Hepatic stellate cell (primary cell): ENCODE measurements around the gene TRIM54.
"Not testable (repeated sequence)": the region's sequence is repeated elsewhere in the genome, so short reads cannot be mapped to it uniquely, and the experiment has no call there.

Source experiments
- DNase-seq: peaks from one replicate; pipeline ENCODE4 v3.0.0; 2011; ENCODE audit warnings: low spot score

The TRIM54 gene

DNA sequence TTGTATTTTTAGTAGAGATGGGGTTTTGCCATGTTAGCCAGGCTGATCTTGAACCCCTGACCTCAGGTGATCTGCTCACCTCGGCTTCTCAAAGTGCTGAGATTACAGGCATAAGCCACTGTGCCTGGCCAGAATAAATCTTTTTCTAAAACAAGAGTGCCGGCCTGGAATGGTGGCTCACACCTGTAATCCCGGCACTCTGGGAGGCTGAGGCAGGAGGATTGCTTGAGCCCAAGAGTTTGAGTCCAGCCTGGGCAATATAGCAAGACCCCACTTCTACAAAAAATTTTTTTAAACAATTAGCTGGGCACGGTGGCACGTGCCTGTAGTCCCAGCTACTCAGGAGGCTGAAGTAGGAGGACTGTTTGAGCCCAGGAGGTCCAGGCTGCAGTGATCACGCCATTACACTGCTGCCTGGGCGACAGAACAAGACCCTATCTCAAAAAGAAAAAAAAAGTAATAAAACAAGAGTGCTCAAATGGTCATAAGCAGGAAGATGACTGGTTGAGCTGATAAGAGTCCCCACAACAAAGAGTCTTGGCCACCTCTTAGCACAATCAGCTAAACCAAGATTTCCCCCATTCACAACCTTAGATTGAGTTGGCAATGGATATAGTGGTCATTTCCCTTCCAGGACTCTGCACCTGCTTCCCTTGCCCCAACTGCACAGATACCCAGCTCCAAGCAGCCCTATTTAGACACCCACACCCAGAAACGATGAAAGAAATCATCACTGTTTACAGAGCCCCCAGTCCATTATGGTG is 31.8 kb downstream of the TRIM54 start:
- no peak for DNase-seq

DNA sequence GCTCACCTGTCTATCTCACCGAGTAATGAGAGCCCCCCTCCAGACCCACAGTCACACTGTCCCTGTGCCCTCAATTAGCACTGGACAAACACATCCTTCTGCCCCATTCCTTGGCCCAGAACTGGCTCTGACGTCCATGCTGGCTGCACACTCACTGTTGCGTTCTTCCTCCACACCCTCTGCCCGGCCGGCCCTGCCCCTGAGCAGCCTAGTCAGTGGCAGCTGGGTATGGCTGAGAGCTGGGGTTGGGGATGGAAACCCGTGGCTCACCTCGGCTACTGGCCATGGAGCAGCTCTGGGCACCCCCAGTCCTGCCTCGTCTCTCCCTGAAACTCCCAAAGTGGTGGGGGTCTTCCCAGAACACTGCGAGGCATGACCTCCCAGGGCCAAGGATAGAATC is 32.5 kb downstream of the TRIM54 start:
- DNase-seq = no peak

DNA sequence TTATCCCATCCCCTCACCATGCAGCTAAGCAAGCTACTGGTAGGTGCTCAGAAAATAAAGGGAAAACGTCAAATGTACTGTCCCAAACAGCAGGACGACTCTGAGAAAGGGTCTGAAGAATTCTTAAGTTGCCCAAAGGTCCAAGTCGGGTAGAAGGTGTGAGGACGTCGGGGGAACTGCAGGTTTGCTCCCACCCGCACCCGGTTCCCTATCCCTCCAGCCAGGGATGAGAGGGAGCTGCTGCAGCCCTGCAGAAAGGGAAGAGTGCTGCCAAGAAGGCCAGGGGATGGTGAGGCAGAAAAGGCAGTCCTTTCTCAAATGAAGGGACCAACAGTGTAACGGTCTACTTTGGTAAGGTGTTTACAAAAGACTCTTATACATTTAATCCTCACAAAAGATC is 32.9 kb downstream of the TRIM54 start:
- DNase-seq = no peak

DNA sequence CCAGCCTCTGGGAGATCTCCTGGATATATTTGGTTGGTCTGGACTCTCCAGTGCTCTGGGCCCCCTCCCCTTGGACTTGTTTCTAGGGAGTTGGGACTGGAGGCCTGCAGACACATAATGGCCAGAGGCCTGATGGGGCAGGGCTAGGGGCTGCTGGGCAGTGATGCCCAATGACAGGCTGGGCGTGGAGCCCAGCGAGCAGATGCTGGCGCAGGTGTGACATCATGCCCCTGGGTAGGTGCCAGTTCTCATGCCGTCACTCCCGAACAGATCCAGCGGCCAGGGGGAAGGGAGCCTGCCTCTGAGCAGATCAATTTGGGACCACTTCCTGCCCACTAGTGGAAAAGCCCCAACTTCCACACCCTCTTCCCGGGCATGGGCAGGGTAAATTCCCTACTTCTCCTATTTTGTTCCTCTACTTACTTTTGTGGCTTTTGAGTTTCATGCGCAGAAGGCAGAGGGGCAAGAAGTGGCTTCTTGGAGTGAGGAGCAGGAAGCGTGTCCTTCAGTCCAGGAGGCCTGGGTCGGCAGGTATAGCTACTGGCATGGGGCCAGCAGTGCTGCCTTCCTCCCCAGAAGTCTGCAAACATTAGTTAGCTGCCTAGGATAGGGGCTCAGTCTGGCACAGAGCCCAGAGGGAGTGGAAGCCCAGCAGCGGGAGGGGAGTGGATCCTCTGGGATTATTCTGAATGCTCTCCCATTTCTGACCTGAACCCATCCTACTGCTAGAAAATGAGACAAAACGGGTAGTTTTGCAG is 34.6 kb downstream of the TRIM54 start:
- no peak for DNase-seq

DNA sequence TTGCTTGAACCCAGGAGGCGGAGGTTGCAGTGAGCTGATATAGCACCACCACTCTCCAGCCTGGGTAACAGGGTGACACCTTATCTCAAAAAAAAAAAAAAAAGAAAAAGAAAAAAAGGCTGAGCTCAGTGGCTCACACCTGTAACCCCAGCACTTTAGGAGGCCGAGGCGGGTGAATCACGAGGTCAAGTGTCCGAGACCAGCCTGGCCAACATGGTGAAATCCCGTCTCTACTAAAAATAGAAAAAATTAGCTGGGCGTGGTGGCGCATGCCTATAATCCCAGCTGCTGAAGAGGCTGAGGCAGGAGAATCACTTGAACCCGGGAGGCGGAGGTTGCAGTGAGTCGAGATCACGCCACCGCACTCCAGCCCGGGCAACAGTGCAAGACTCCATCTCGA is 37.6 kb downstream of the TRIM54 start:
- not testable (repeated sequence) for DNase-seq

DNA sequence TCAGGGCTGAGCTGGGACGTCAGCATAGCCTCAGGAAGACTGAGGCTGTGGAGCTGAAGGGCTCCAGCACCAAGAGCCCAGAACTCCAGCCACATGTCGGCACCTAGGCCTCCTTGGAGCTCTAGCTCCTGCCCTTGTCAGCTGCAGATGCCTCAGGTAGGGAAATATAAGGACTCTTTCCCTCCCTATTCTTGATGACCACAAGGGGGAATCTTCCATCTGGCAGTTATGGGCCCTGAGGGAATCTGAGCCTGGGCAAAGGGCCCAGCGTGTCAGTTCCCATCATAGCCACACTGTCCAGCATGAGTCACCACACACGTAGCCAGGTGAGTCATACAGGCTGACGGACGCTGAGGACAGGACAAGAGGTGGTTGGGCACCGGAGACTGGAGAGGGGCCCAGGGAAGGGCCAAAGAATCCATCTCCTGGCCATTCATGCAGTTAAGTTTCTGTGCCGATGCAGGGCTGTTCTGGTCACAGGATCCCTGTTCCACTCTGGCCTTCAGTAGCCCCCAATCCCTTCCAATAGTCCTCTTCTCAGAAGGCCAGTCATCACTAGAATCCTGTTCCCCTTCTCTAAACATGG is 38.8 kb downstream of the TRIM54 start:
- DNase-seq = peak; percentile 93

DNA sequence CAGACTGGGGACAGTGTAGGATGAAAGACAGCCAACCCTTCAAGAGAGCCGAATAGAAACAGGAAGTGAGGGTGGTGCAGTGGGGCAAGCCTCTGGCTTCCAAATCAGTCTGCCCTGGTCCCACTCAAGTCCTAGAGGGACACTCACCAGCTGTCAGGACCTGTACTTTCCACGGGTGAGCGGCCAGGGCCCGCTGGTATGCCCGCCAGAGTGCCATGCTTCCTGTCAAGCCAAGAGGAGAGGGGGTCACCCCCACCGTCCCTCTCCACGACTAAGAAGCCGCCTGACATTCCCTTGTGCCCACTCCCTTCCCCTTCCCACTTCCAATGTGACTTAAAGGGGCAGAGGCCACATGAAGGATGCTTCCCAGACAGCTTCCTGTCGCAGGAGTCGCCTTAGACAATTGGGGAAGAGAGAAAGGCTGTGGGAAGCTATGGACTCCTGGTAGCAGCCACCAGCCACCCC is 40.1 kb downstream of the TRIM54 start:
- DNase-seq = no peak

DNA sequence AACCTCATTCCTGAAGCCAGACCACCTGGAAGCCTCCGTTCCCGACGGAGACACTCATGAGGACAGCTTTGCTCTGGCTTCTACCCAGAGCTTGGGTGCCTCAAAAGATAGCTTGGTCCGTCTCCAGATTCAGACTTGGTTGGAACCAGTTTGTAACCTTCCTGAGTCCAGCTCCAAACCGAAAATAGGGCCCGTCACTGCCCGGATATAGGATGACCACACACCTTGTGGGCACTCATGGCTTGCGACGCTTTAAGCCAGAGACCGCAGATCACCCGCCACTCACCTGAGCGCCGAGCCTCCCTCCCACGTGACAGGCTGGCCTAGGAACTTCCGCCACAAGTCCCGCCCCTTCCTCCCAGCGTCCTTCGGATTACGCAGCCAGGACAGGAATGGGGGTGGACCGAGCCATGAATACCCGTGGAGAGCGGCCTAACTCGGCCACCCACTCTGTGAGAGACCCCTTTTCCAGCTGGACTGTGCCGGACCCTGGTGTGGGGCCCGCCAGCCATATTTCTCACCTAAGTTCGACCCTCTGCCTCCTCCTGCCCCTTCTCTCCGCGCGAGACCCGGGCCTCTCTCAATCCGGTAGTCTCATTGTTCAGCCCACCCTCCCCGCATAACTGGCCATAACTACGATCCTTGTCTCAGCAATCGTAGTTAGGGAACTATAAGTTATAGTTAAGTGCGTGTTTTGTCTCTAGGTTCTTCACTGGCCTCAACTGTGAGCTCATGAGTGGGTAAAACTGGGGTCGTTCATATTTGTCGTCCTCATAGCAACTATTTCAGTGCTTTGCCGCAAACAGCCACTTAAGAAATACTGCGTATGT is 40.8 kb downstream of the TRIM54 start, which contains the start of gene MPV17:
Gene MPV17, minus strand, starts transcription at position 332 of the 830 bp plus-strand sequence. CDS start 580 bp downstream, outside the sequence.
- DNase-seq = peak; percentile 97

DNA sequence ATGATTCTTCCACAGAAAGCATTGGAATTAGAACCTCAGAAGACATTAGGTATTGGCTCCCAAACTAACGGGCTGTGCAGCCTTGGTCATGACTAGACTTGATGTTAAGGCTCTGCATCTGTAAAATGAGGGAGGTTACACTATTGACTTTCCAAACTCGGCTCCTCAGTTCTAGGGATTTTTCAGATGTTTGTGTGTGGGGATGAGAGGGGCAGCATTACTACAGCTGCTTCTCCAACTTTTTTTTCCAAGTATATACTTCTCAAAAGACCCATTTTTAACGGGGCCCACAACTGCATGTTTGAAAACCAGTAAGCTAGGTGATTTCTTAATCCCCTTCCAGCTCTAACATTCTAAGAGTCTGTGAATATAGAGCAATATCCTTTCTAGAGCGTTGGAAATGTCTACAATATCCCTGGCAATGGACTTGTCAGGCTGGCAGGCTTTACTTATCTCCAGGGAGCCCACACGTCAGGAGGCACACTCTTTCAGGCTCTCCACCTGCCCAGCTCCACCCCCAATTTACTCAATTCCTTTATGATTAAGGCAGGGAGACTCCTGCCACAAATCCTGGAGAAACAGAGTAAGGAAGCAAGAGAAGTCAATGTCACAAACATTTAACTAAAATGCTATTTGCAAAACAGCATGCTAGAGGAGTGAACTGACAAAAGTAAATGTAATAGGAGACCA is 41.5 kb downstream of the TRIM54 start:
- no peak for DNase-seq

DNA sequence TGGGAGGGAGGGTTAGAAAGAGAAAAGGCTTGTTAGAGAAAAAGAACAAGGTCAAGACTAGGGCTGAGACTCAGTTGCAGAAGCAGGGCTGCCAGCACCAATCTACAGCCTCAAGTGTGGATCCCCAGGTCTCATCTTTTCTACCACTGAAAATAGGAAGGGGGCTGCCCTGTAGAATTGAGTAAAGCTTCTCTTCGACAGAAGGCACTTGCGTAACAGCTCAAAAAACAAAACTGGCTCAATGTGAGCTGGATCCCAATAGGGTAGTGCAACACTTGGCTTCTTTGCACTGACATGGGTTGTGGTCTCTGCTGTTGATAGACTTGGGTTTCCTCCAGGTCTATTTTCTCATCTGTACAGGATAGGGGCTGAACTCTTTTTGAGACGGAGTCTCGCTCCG is 42.5 kb downstream of the TRIM54 start:
- DNase-seq = no peak

DNA sequence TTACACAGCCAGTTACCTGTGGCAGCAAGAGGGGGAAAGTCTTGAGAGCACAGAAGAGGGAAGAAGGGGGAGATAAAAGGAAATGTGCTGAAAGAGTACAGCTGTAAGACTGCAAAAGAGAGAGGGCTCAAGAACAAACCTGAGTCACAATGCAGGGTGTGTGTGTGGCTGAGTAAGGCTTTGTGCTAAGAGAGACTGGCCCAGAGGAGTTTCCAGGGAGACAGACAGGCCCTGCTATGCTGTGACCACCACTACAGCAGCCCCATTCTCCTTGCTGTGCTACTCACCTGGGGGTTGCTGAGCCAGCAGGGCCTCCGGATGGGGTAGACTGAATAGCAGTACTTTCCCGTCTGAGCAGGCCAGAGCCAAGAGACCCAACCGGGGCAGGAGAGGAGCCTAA is 53.1 kb downstream of the TRIM54 start:
- DNase-seq = no peak

DNA sequence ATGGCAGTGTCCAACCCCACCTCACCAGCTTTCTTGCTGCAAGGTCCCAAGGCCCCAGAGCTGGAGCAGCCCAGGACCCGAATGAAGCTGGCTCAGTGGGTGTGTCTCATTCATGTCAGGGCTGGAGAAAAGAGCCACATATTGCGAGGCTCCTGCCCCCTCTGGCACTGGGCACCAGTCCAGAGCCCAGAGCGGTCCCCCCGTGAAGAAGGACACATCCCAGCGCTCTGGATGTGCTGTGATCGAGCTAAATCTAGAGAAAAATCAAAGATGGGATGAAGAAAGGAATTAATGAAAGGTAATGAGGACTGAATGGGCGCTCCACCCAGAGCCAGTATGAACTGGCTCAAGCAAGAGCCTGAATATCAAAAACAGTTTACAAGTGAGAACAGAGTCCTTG is 53.9 kb downstream of the TRIM54 start:
- DNase-seq = no peak

DNA sequence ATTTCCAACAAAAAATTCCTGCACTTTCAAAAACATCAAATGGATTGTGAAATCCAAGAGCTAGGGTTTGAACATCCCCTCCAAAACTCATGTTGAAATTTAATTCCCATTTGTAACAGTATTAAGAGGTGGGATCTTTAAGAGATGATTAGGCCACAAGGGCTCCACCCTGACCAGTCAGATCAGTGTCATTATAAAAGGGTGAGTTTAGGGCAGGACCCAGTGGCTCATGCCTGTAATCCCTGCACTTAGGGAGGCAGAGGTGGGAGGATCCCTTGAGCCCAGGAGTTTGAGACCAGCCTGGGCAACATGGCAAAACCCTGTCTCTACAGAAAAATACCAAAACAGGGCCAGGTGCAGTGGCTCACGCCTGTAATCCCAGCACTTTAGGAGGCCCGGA is 65.4 kb downstream of the TRIM54 start:
- DNase-seq = no peak

DNA sequence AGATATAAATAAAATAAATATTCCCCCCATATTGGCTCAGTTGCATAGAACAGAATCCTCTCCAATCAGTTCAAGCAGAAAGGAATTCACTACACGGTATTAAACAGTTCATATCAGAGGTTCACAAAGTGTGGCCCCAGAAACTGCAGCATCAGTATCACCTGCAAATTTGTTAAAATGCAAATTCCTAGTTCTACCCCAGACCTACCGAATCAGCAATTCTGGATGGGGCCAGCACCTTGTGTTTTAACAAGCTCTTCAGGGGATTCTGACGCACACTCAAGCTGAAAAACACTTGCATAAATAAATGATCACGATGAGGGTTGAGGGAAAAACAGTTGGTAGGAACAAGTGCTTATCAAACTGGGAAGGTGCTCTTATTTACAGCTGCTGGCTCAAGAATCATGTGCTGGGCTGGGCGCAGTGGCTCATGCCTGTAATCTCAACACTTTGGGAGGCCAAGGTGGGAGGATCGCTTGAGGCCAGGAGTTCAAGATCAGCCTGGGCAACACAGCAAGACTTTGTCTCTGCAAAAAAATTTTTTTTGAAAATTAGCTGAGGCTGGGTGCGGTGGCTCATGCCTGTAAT is 68.0 kb downstream of the TRIM54 start:
- DNase-seq = no peak

DNA sequence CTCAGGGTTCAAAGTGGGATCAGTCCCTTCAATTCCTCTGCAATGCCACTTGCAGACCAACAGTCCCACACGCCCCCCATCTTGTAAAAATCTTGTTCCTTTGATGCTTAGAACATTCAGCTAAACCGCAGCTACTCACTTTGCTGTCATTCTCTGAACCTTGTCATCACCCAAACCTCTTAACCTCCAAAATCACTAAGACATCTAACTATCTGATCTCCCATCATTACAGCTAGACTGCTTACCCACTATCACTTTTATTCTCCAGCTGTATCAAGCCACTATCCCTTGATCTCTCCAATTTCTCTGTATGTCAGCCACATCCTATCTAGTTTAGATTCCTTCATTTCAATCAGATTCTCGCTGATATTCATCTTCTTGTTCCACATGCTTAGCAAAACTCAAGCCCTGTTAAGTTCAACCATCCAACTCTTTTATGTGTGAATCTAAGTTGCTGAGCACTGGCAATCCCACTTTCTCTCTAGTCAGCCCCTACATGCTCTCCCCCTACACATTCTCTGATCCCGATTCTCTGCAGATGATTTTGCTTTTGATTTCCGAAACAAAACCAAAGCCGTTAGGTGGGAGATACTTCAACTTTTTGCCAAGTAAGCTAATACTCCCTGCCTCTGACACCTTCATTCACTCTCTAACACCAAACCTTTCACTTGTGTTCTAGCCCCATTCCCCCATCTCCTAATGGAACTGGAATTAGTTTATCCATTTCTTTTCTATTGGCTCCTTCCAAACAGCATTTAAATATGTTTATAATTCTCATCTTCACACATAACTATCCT is 69.8 kb downstream of the TRIM54 start:
- DNase-seq = no peak

DNA sequence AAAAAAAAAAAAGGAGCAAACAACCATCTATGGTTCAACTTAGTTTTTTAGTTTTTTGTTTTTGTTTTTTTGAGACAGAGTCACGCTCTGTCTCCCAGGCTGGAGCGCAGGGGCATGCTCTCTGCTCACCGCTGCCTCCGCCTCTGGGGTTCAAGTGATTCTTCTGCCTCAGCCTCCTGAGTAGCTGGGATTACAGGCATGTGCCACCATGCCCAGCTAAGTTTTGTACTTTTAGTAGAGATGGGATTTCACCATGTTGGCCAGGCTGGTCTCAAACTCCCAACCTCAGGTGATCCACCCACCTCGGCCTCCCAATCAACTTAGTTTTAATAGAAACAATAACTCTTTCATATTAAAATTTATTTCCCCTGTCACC is 71.1 kb downstream of the TRIM54 start:
- DNase-seq = not testable (repeated sequence)

DNA sequence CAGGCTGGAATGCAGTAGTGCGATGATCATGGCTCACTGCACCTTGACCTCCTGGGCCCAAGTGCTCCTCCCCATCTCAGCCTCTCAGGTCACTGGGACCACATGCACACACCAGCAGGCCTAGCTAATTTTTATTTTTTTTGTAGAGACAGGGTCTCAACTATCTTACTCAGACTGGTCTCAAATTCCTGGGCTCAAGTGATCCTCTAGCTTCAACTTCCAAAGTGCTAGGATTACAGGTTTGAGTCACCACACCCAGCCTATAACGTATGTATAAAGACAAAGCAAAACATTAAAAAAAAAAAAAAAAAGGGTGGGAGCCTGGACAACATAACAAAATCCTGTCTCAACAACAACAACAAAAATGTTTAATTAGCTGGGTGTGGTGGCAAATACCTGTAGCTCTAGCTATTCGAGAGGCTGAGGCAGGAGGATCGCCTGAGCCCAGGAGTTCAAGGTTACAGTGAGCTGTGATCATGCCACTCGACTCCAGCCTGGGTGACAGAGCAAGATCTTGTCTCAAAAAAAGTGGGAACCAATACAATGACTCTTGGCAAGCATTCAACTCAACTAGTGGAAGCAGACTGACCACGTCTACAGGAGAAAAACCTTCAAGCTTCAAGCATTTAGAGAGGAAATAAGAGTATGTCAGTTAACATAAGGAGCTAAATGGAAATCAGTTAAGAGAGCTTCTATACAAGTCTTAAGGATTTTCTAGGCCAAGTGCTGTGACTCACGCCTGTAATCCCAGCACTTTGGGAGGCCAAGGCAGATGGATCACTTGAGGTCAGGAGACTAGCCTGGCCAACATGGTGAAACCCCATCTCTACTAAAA is 71.8 kb downstream of the TRIM54 start:
- no peak for DNase-seq

DNA sequence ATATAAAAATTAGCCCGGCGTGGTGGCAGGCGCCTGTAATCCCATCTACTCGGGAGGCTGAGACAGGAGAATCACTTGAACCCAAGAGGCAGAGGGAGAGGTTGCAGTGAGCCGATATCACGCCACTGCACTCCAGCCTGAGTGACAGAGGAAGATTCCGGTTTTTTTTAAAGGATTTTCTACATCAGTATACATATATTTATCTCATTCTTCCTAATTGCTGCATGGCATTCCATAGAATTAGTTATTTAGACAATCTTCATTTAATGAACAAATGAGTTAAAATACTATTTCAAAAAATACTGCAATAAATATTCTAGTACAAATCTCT is 72.3 kb downstream of the TRIM54 start:
- DNase-seq = no peak

DNA sequence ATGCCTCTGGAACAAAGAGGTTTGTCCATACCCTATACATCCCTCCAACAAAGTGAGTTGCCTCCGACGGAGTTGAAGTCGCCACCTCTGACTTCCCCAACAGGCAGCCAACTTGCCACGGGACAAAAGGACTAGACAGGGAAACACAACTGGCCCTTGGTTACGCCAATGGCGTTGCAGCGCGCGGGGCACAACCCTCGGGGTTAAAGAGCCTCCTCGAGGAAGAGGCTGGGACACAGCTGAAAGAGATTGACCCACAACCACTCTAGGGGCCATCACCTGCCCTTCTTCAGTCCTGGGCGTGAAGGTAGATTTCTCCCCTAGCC is 73.8 kb downstream of the TRIM54 start:
- DNase-seq = peak; percentile 50
